SK-N-SH treated with all-trans-retinoic acid at 6 μM for 48 hours (cell line): Measurements from ENCODE around the gene NGFR.

Source experiments
- ATAC-seq: fragments of 200-7000 bp; cut with Tn5 transposase; 3 replicates; pipeline ENCODE4 v1.9.1; 2020; ENCODE audit warnings: mild to moderate bottlenecking, moderate library complexity
- BACH2 ChIP-seq: fragments of 250-450 bp; sonication (Bioruptor Pico); IDR thresholded peaks from 2 replicates; pipeline ENCODE4 v1.9.0; 2021; ENCODE audit warnings: mild to moderate bottlenecking, borderline replicate concordance
- CSDC2 ChIP-seq: fragments of 250-450 bp; sonication (Bioruptor Pico); IDR thresholded peaks from 2 replicates; pipeline ENCODE4 v1.5.0; 2020; ENCODE audit warnings: mild to moderate bottlenecking, moderate library complexity
- ESRRG ChIP-seq: fragments of 250-450 bp; sonication (Bioruptor Pico); IDR thresholded peaks from 2 replicates; pipeline ENCODE4 v1.6.1; 2021; ENCODE audit warnings: mild to moderate bottlenecking
- GLIS3 ChIP-seq: fragments of 250-450 bp; sonication (Bioruptor Pico); IDR thresholded peaks from 2 replicates; pipeline ENCODE4 v1.5.0; 2020; ENCODE audit warnings: mild to moderate bottlenecking, moderate library complexity
- OSR1 ChIP-seq: fragments of 250-450 bp; sonication (Bioruptor Pico); IDR thresholded peaks from 2 replicates; pipeline ENCODE4 v1.8.0; 2022; ENCODE audit warnings: moderate library complexity, mild to moderate bottlenecking, inconsistent platforms
- PATZ1 ChIP-seq: fragments of 250-450 bp; sonication (Bioruptor Pico); IDR thresholded peaks from 2 replicates; pipeline ENCODE4 v1.8.0; 2020; ENCODE audit warnings: mild to moderate bottlenecking, moderate library complexity, borderline replicate concordance
- POU6F1 ChIP-seq: fragments of 250-450 bp; sonication (Bioruptor Pico); IDR thresholded peaks from 2 replicates; pipeline ENCODE4 v1.8.0; 2021; ENCODE audit warnings: low read depth, mild to moderate bottlenecking, moderate library complexity, borderline replicate concordance
- PPARA ChIP-seq: fragments of 250-450 bp; sonication (Bioruptor Pico); IDR thresholded peaks from 2 replicates; pipeline ENCODE4 v1.5.0; 2020; ENCODE audit warnings: mild to moderate bottlenecking, borderline replicate concordance
- RARB ChIP-seq: fragments of 250-450 bp; sonication (Bioruptor Pico); IDR thresholded peaks from 2 replicates; pipeline ENCODE4 v1.8.0; 2021; ENCODE audit warnings: mild to moderate bottlenecking, moderate library complexity
- TOX ChIP-seq: fragments of 250-450 bp; sonication (Bioruptor Pico); IDR thresholded peaks from 2 replicates; pipeline ENCODE4 v1.8.0; 2021; ENCODE audit warnings: mild to moderate bottlenecking, moderate library complexity, borderline replicate concordance
- TSHZ2 ChIP-seq: fragments of 250-450 bp; sonication (Bioruptor Pico); IDR thresholded peaks from 2 replicates; pipeline ENCODE4 v1.5.0; 2020; ENCODE audit warnings: mild to moderate bottlenecking, moderate library complexity
- ZFP3 ChIP-seq: fragments of 250-450 bp; sonication (Bioruptor Pico); IDR thresholded peaks from 2 replicates; pipeline ENCODE4 v1.5.0; 2020; ENCODE audit warnings: mild to moderate bottlenecking, moderate library complexity
- ZFP30 ChIP-seq: fragments of 450-650 bp; formaldehyde crosslinking; IDR thresholded peaks from 2 replicates; pipeline ENCODE4 v1.5.0; 2022; ENCODE audit warnings: mild to moderate bottlenecking, moderate library complexity
- ZNF70 ChIP-seq: fragments of 450-650 bp; formaldehyde crosslinking; IDR thresholded peaks from 2 replicates; pipeline ENCODE4 v1.5.0; 2020; ENCODE audit warnings: mild to moderate bottlenecking, moderate library complexity
- TF ChIP-seq, protein P1 (sequence below): fragments of 250-450 bp; sonication (Bioruptor Pico); IDR thresholded peaks from 2 replicates; pipeline ENCODE4 v1.5.1; 2020; ENCODE audit warnings: low read depth, mild to moderate bottlenecking, moderate library complexity
- TF ChIP-seq, protein P2 (sequence below): fragments of 250-450 bp; sonication (Bioruptor Pico); IDR thresholded peaks from 2 replicates; pipeline ENCODE4 v1.5.1; 2021; ENCODE audit warnings: mild to moderate bottlenecking, moderate library complexity

NGFR gene

DNA sequence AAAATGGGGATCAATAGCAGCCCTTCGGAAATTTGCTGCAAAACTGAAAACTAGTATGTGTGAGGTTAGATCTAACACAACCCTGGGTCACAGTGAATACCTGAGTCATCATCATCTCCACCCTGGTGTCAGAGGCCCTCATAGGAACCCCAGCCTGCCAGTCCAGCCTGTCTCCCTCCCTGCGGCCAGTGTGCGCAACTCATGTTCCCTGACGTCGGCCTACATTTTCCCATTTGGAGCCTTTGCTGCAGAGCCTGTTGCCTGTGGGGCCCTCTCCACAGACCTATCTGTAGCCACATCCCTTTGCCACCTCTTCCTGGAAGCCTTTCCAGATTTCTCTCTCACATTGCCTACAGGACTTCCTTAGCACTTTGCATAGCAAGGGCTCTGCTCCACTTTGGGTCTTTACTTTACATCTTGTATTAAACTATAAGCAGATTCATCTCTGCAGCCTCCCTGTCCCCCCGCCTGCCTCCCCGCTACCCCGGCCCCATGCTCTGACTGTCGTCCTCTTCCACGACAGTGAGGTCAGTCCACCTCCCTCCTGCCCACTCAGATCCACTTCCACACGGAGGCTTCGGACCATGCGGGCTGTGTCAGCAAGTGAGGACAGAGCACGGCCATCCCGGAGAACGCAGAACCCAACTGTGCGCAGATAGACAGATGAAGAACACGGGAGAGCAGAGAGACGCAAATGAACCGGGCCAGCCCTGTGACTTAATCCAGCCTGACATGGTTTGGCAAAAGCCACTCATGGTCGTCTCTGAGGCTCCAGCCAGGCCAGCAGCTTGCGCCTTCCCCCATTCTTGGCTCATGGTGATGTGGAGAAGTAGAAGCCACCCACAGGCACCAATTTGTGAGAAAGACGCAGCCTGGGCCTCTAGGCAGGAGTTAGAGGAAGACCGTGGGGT is 31.0 kb downstream of the NGFR start:
- TF ChIP-seq, protein P1, sequence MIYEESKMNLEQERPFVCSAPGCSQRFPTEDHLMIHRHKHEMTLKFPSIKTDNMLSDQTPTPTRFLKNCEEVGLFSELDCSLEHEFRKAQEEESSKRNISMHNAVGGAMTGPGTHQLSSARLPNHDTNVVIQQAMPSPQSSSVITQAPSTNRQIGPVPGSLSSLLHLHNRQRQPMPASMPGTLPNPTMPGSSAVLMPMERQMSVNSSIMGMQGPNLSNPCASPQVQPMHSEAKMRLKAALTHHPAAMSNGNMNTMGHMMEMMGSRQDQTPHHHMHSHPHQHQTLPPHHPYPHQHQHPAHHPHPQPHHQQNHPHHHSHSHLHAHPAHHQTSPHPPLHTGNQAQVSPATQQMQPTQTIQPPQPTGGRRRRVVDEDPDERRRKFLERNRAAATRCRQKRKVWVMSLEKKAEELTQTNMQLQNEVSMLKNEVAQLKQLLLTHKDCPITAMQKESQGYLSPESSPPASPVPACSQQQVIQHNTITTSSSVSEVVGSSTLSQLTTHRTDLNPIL (CRISPR knock-in tag): no peak
- TF ChIP-seq OSR1: no peak
- TF ChIP-seq CSDC2 (CRISPR knock-in tag): no peak
- TF ChIP-seq, protein P2, sequence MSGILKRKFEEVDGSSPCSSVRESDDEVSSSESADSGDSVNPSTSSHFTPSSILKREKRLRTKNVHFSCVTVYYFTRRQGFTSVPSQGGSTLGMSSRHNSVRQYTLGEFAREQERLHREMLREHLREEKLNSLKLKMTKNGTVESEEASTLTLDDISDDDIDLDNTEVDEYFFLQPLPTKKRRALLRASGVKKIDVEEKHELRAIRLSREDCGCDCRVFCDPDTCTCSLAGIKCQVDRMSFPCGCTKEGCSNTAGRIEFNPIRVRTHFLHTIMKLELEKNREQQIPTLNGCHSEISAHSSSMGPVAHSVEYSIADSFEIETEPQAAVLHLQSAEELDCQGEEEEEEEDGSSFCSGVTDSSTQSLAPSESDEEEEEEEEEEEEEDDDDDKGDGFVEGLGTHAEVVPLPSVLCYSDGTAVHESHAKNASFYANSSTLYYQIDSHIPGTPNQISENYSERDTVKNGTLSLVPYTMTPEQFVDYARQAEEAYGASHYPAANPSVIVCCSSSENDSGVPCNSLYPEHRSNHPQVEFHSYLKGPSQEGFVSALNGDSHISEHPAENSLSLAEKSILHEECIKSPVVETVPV (CRISPR knock-in tag): no peak
- no peak for TF ChIP-seq ZNF70 (CRISPR knock-in tag)
- no peak for TF ChIP-seq TSHZ2 (CRISPR knock-in tag)
- TF ChIP-seq ESRRG: no peak
- no peak for TF ChIP-seq PPARA (CRISPR knock-in tag)
- no peak for TF ChIP-seq RARB (CRISPR knock-in tag)
- no peak for TF ChIP-seq POU6F1 (CRISPR knock-in tag)
- no peak for TF ChIP-seq BACH2 (CRISPR knock-in tag)
- no peak for TF ChIP-seq PATZ1 (CRISPR knock-in tag)
- no peak for TF ChIP-seq TOX (CRISPR knock-in tag)
- no peak for TF ChIP-seq ZFP30 (CRISPR knock-in tag)
- TF ChIP-seq GLIS3: no peak
- no peak for ATAC-seq

DNA sequence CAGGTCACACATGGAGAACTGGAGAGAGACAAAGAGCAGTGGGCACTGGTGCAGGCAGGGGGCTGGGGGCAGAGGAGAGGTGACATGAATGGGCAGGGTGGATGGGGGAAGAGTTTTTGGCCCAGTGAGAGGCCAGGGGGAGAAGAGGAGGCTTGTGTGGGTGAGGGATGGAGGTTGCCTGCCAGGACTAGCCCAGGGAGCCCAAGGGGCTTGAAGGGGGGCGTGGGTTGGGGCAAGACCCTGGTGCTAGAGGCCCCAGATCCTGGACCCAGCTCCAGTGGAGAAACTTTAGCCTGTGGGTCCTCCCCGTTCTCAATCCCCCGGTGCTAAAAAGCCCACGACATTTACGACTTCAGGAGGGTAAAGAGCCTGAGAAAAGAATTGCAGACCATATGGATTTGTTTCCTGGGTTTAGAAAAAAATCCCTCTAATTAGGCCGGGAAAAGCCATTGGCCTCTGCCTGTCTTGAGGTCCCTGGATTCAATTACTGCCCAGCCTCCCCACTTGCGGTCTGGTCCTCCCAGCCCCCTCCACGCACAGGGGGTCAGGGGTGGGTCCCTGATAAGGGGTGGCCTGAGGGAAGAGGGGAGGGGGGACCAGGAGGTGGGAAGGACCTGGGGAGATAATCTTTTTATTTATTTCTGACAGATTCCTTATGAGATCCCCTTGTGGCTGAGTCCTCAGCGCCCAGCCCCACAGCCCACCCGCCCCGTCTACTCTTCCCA is 33.0 kb downstream of the NGFR start:
- no peak for ATAC-seq
- no peak for TF ChIP-seq TOX (CRISPR knock-in tag)
- TF ChIP-seq CSDC2 (CRISPR knock-in tag): no peak
- no peak for TF ChIP-seq PPARA (CRISPR knock-in tag)
- TF ChIP-seq PATZ1 (CRISPR knock-in tag): no peak
- no peak for TF ChIP-seq ZFP30 (CRISPR knock-in tag)
- no peak for TF ChIP-seq ZFP3 (CRISPR knock-in tag)
